ENCODE results near the gene YY1.

YY1 gene

GRCh38 chr14:100262545-100262944 is 23.6 kb downstream of the YY1 start:
- H3K27me3 ChIP-seq, result no peaks in the 10 kb centered on the region

GRCh38 chr14:100263141-100263540 is 24.2 kb downstream of the YY1 start:
- no peaks in the 10 kb centered on the region for H3K9me3 ChIP-seq
- peaks cover 66% of the 10 kb centered on the region for H3K36me3 ChIP-seq
- H3K27ac ChIP-seq, result no peak overlapping the region
- no peak overlapping the region for H3K4me3 ChIP-seq
- peak overlapping the region; percentile 62 for H3K4me2 ChIP-seq
- H3K27me3 ChIP-seq, result no peaks in the 10 kb centered on the region
- no peak for TF ChIP-seq Cebpa-rat (IDR thresholded peaks at IDR 0.05)
- H4K20me1 ChIP-seq, result peaks cover 100% of the 10 kb centered on the region
- H3K4me1 ChIP-seq, result peaks cover 56% of the 10 kb centered on the region
- H3K9ac ChIP-seq, result no peak overlapping the region

More at GRCh38 chr14:100262545-100262944, 23.6 kb downstream of the YY1 start:
- no peak for TF ChIP-seq Cebpa-rat (IDR thresholded peaks at IDR 0.05)
- no peak overlapping the region for H3K4me3 ChIP-seq
- H3K9ac ChIP-seq, result no peak overlapping the region
- H3K9me3 ChIP-seq, result no peaks in the 10 kb centered on the region
- H3K4me2 ChIP-seq, result peak overlapping the region; percentile 62
- H3K36me3 ChIP-seq, result peaks cover 60% of the 10 kb centered on the region
- peaks cover 62% of the 10 kb centered on the region for H3K4me1 ChIP-seq
- H4K20me1 ChIP-seq, result peaks cover 100% of the 10 kb centered on the region
- H3K27ac ChIP-seq, result 0 out of 2 replicates have a peak overlapping the region, but pooled peaks have one; percentile 38

- no peak overlapping the region for H3K4me2 ChIP-seq
- H3K27me3 ChIP-seq, result no peaks in the 10 kb centered on the region
- H4K20me1 ChIP-seq, result peaks cover 100% of the 10 kb centered on the region
- H3K4me3 ChIP-seq, result no peak overlapping the region
- TF ChIP-seq Cebpa-rat (IDR thresholded peaks at IDR 0.05), result no peak
- H3K4me1 ChIP-seq, result peaks cover 15% of the 10 kb centered on the region
- H3K27ac ChIP-seq, result no peak overlapping the region
- no peak overlapping the region for H3K9ac ChIP-seq
- H3K36me3 ChIP-seq, result peaks cover 85% of the 10 kb centered on the region
- no peaks in the 10 kb centered on the region for H3K9me3 ChIP-seq
Observed at GRCh38 chr14:100267990-100268389, 29.0 kb downstream of the YY1 start.

- no peak overlapping the region for H3K9ac ChIP-seq
- peaks cover 85% of the 10 kb centered on the region for H3K36me3 ChIP-seq
- H3K4me1 ChIP-seq, result 0 out of 2 replicates have a peak, but pooled peaks cover 8% of the 10 kb centered on the region
- no peak overlapping the region for H3K4me3 ChIP-seq
- no peaks in the 10 kb centered on the region for H3K27me3 ChIP-seq
- H3K4me2 ChIP-seq, result no peak overlapping the region
- TF ChIP-seq Cebpa-rat (IDR thresholded peaks at IDR 0.05), result no peak
- no peaks in the 10 kb centered on the region for H3K9me3 ChIP-seq
- peaks cover 100% of the 10 kb centered on the region for H4K20me1 ChIP-seq
- no peak overlapping the region for H3K27ac ChIP-seq
Observed at GRCh38 chr14:100268591-100269207, 29.8 kb downstream of the YY1 start.

GRCh38 chr14:100271247-100271939 is 32.4 kb downstream of the YY1 start:
- H3K27ac ChIP-seq, result no peak overlapping the region
- H3K9ac ChIP-seq, result no peak overlapping the region
- H4K20me1 ChIP-seq, result peaks cover 100% of the 10 kb centered on the region
- peaks cover 84% of the 10 kb centered on the region for H3K36me3 ChIP-seq
- no peaks in the 10 kb centered on the region for H3K27me3 ChIP-seq
- H3K9me3 ChIP-seq, result no peaks in the 10 kb centered on the region
- H3K4me1 ChIP-seq, result no peaks in the 10 kb centered on the region
- no peak for TF ChIP-seq Cebpa-rat (IDR thresholded peaks at IDR 0.05)
- H3K4me3 ChIP-seq, result no peak overlapping the region
- no peak overlapping the region for H3K4me2 ChIP-seq

- Histone ChIP-seq H3K9me3 (no peaks in the 10 kb centered on the region), H3K27me3 (no peaks in the 10 kb centered on the region), H3K36me3 (peaks cover 71% of the 10 kb centered on the region), H3K4me1 (peaks cover 23% of the 10 kb centered on the region), H3K4me3 (no peak overlapping the region), H4K20me1 (peaks cover 100% of the 10 kb centered on the region), H3K9ac (no peak overlapping the region), H3K4me2 (no peak overlapping the region), H3K27ac (no peak overlapping the region)
- no peak for TF ChIP-seq Cebpa-rat (IDR thresholded peaks at IDR 0.05)
Observed at GRCh38 chr14:100274250-100274649, 35.3 kb downstream of the YY1 start.

GRCh38 chr14:100275214-100275613 is 36.3 kb downstream of the YY1 start:
- TF ChIP-seq Cebpa-rat (IDR thresholded peaks at IDR 0.05), result no peak
- Histone ChIP-seq H3K4me2 (no peak overlapping the region), H3K27ac (no peak overlapping the region), H3K9me3 (no peaks in the 10 kb centered on the region), H4K20me1 (peaks cover 100% of the 10 kb centered on the region), H3K36me3 (peaks cover 73% of the 10 kb centered on the region), H3K4me1 (peaks cover 33% of the 10 kb centered on the region), H3K27me3 (no peaks in the 10 kb centered on the region), H3K4me3 (no peak overlapping the region), H3K9ac (no peak overlapping the region)

- Histone ChIP-seq H3K4me1 (peaks cover 67% of the 10 kb centered on the region), H4K20me1 (peaks cover 100% of the 10 kb centered on the region), H3K27me3 (no peaks in the 10 kb centered on the region), H3K9me3 (no peaks in the 10 kb centered on the region), H3K4me3 (no peak overlapping the region), H3K9ac (no peak overlapping the region), H3K36me3 (peaks cover 77% of the 10 kb centered on the region), H3K27ac (no peak overlapping the region), H3K4me2 (peak overlapping the region; percentile 58)
- TF ChIP-seq Cebpa-rat (IDR thresholded peaks at IDR 0.05), result no peak
Observed at GRCh38 chr14:100278702-100279101, 39.8 kb downstream of the YY1 start.

GRCh38 chr14:100279133-100279532 is 40.2 kb downstream of the YY1 start:
- H3K27ac ChIP-seq, result no peak overlapping the region
- H3K9ac ChIP-seq, result no peak overlapping the region
- H3K4me2 ChIP-seq, result peak overlapping the region; percentile 58; the same call in 1 of the 2 replicates
- peaks cover 73% of the 10 kb centered on the region for H3K36me3 ChIP-seq
- H3K27me3 ChIP-seq, result no peaks in the 10 kb centered on the region
- no peaks in the 10 kb centered on the region for H3K9me3 ChIP-seq
- peaks cover 72% of the 10 kb centered on the region for H3K4me1 ChIP-seq
- H3K4me3 ChIP-seq, result no peak overlapping the region
- H4K20me1 ChIP-seq, result peaks cover 100% of the 10 kb centered on the region
- no peak for TF ChIP-seq Cebpa-rat (IDR thresholded peaks at IDR 0.05)

- H3K9me3 ChIP-seq, result no peaks in the 10 kb centered on the region
- H3K4me3 ChIP-seq, result no peak overlapping the region
Observed at GRCh38 chr14:100279563-100279962, 40.6 kb downstream of the YY1 start.

More at GRCh38 chr14:100279563-100279962, 40.6 kb downstream of the YY1 start:
- H3K27ac ChIP-seq, result no peak overlapping the region
- H3K9ac ChIP-seq, result no peak overlapping the region
- no peaks in the 10 kb centered on the region for H3K27me3 ChIP-seq
- peaks cover 100% of the 10 kb centered on the region for H4K20me1 ChIP-seq
- H3K4me1 ChIP-seq, result peaks cover 76% of the 10 kb centered on the region
- no peak for TF ChIP-seq Cebpa-rat (IDR thresholded peaks at IDR 0.05)
- H3K36me3 ChIP-seq, result peaks cover 69% of the 10 kb centered on the region
- H3K4me2 ChIP-seq, result peak overlapping the region; percentile 77; the same call in 1 of the 2 replicates

Measured in BLaER1 (cell line).